Fibroblast of peridontal ligament (primary cell): ENCODE results near the gene TRIM45.
"Not testable (repeated sequence)": the region's sequence is repeated elsewhere in the genome, so short reads cannot be mapped to it uniquely, and the experiment has no call there.

Experiments used
- DNase-seq: peaks from one replicate; pipeline ENCODE4 v3.0.0-alpha.2; 2010; ENCODE audit errors: extremely low read depth

The TRIM45 gene

DNA sequence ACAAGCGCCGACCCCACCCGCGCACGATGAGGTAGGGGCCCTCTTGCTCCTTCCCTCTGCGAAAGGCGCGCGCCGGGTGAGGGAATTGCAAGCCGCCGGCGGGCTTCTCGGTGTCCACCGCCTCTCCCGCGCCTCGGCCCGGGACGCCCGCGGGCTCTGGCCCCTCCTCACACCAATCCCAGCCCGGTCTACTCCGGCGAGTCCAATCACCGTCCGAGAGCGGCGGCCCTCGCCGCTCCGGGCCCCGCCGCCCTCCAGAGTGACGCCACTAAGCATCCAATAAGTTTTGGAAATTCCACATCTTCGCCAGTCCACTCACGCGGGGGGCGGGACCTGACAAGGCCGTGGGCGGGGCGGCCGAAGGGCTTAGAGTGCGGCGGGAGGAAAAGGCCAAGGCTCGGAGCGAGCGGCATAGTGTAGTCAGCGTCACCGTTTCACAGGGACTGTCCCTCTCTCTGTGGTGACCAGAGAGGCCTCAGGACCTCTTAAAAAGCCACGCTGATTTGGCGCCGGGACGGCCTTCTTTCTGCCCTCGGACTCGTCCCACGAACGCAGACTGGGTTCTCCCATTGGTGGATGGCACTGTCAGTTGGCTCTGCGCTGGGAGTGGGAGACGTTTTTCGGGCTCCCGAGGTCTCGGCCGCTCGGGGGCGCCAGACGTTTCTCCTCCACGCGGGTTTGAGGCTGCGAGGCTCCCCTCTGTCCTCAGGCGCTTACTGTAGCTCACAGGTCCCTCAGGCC is at the start of gene TRIM45:
Gene TRIM45, minus strand, starts transcription at position 161 of the 741 bp plus-strand sequence. CDS start 548 bp downstream, outside the sequence.
- DNase-seq, result peak; percentile 96

- DNase-seq, result no peak
These were observed 48.5 kb upstream of the TRIM45 start for GRCh38 chr1:117169871-117170596.

- DNase-seq, result no peak
These were observed 45.9 kb upstream of the TRIM45 start for GRCh38 chr1:117167402-117167801.

- DNase-seq, result peak; percentile 82
These were observed 44.5 kb upstream of the TRIM45 start for GRCh38 chr1:117166076-117166475.

GRCh38 chr1:117164209-117164608 is 42.7 kb upstream of the TRIM45 start:
- DNase-seq, result no peak

DNA sequence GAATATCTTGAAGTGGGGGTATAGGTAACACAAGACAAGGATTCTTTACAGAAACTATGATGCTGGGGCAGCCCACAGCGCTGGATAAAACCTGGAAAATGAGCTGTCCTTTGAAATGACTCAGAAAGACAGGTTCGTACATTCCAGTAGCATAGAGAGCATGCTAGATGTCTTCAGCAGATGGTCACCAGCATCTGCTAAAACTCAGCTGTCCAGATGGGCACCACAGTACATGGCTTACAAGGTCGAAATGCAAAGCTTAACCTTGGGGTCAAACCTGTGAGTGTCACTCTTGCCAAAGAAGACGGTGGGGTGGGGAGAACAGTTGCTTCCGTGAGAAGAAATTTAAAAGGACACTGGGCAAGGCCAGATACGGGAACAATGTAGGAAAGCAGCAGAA is 41.3 kb upstream of the TRIM45 start:
- no peak for DNase-seq

- DNase-seq, result no peak
These were observed 40.3 kb upstream of the TRIM45 start for GRCh38 chr1:117161887-117162286.

DNA sequence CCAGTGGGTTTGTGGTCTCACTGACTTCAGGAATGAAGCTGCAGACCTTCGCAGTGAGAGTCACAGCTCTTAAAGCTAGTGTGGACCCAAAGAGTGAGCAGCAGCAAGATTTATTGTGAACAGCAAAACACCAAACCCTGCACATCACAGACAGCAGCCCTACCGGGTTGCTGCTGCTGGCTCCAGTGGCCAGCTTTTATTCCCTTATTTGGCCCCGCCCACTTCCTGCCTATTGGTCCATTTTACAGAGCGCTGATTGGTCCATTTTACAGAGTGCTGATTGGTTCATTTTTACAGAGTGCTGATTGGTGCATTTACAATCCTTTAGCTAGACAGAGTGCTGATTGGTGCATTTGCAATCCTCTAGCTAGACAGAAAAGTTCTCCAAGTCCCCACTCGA is 29.8 kb upstream of the TRIM45 start:
- DNase-seq, result not testable (repeated sequence)

GRCh38 chr1:117150316-117150715 is 28.8 kb upstream of the TRIM45 start:
- DNase-seq, result peak; percentile 59

- DNase-seq, result peak; percentile 93
These were observed 26.5 kb upstream of the TRIM45 start for GRCh38 chr1:117147856-117148588.

- no peak for DNase-seq
These were observed 25.8 kb upstream of the TRIM45 start for GRCh38 chr1:117147341-117147831.

DNA sequence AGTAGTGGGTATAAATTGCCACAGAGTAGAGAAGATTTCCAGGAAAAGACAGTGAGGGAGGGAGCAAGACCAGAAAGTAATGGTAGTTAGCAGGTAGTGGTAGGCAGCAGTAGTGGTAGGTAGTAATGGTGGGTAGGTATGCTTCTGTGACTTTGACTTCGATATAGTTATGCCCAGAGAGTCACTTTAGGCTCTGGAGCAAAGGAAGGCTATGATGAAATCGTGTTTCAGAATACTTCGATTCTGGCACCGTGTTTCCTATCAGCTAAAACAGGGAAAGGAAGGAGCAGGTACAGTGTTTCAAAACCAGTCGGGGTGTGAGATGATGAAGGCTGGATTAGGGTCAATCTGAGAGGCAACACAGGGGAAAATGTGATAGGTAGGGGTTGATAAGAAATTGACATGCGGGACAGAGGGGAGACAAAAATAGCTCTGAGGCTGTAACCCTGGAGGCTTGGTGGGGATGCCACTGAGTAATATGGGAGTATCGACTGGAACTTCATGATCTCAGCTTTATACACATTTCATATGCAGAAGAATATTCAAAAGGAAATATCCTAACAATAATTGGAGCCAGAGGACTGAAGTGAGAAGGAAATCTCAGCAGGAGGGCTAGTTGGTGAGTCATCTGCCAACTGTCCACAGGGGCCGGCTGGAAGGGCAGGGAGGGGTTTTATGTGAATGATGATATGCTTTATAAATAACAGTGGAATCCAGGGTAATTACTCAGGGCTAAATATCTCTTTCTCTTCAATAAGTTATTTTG is 25.2 kb upstream of the TRIM45 start:
- DNase-seq, result peak; percentile 97

- no peak for DNase-seq
These were observed 24.5 kb upstream of the TRIM45 start for GRCh38 chr1:117146072-117146471.

- no peak for DNase-seq
These were observed 22.3 kb upstream of the TRIM45 start for GRCh38 chr1:117143871-117144270.

DNA sequence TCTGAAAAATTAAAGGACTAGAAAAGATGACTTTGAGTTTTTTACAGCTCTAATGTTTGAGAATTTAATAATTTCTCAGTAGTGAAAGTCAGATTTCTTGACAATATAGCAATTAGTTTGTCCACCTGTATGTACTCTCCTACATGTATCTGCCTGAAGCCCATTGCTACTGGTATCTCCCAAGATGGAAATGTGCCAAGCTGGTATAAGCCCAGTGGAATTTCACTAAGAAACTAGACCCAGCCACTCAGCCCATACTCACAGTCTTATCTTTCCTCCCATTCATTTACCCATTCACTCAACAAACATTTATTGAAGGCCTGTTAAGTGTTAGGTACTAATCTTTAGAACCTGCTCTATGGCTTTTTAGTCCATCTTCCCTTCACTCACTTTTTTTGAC is 21.6 kb upstream of the TRIM45 start:
- no peak for DNase-seq

DNA sequence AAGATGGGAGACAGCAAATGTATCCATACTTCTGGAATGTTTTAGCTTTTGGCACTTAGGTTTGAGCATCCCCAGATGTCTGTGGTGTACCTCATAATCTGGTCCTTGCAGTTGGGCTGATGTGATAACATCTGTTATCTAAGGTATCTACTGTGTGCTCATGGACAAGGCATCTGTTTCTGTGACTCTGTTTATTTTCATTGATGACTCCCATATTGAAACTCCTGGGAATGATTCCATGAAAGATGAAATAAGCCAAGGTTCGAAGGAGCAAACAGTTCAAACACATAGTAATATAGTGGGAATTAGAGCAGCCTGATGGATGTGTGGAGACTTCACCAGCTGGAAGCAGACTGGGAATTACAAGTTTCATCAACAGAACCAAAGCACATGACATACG is 20.7 kb upstream of the TRIM45 start:
- peak; percentile 61 for DNase-seq

GRCh38 chr1:117138561-117138960 is 17.0 kb upstream of the TRIM45 start:
- DNase-seq, result no peak

GRCh38 chr1:117138106-117138505 is 16.6 kb upstream of the TRIM45 start:
- no peak for DNase-seq

DNA sequence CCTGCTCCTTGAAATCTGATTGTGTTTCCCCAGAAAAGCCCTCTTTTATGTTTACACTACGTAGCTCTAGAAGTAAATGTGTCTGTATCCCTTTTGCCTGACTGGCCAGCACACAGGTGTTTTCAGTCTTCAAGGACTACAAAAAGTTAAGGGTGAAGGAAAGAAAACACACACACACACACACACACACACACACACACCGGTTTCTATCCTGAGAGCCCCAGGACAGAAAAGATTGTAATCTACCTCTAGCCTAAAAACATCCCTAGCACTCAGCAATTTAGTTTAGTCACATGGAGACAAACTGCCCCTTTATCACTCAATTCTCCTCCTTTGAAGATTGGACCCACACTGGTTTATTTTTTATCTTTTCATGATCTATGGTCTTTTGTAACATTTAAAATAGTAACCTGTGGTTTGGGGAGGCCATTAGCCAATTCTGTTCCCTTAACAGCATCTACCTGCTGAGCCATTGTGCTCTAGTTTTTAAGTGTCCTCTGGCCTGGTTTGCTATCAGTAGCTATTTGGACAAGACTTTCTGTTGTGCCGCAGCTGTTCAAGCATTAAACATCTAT is 15.8 kb upstream of the TRIM45 start:
- DNase-seq, result no peak

- DNase-seq, result no peak
These were observed 15.2 kb upstream of the TRIM45 start for GRCh38 chr1:117136749-117137148.

- no peak for DNase-seq
These were observed 13.8 kb upstream of the TRIM45 start for GRCh38 chr1:117135329-117135728.
